Measurements from ENCODE around the gene PHETA2.

- TF ChIP-seq POLR2A (IDR thresholded peaks at IDR 0.05) (no peak), CTCF (IDR thresholded peaks at IDR 0.05) (no peak)
These were observed 53.6 kb downstream of the PHETA2 start for GRCh38 chr22:42127606-42128005.
